Activated CD4-positive, alpha-beta T cell treated with anti-CD3 and anti-CD28 coated beads, Interleukin-2, amount 10 ng/mL, durations not matched to agents 24 days and 14 days (primary cell): ENCODE measurements around the gene SMARCC2. TPM values are rescaled to one million over a fixed set of nuclear protein-coding genes. Genes with fewer than 3 reads are reported as not detected.

Source experiments
- DNase-seq: peaks from one replicate; pipeline ENCODE4 v3.0.0; 2022
- H3K27ac Mint-ChIP-seq: one replicate; pipeline ENCODE4 v1.8.0; 2022; ENCODE audit warnings: mild to moderate bottlenecking, mixed read lengths
- H3K27me3 Mint-ChIP-seq: one replicate; pipeline ENCODE4 v1.8.0; 2022; ENCODE audit warnings: mixed read lengths
- H3K36me3 Mint-ChIP-seq: one replicate; pipeline ENCODE4 v1.8.0; 2022; ENCODE audit warnings: low read depth, mild to moderate bottlenecking, mixed read lengths
- H3K4me1 Mint-ChIP-seq: one replicate; pipeline ENCODE4 v1.8.0; 2021; ENCODE audit warnings: mixed read lengths
- H3K4me3 Mint-ChIP-seq: one replicate; pipeline ENCODE4 v1.8.0; 2022; ENCODE audit warnings: mild to moderate bottlenecking, moderate library complexity, mixed read lengths
- H3K9me3 Mint-ChIP-seq: one replicate; pipeline ENCODE4 v1.8.0; 2021; ENCODE audit warnings: mixed read lengths
- intact Hi-C: fragments of 100-400 bp; cut with micrococcal nuclease; formaldehyde crosslinking; loops from one replicate; pipeline ENCODE4 v1.15.1; 2023
- total RNA-seq: library from RNA; stranded (reverse); gene quantifications from 2 replicates; pipeline ENCODE4 v1.2.3, GENCODE V29; 2022

The SMARCC2 gene
- total RNA-seq, 1 donor from 2014 or later, result 130 TPM

DNA sequence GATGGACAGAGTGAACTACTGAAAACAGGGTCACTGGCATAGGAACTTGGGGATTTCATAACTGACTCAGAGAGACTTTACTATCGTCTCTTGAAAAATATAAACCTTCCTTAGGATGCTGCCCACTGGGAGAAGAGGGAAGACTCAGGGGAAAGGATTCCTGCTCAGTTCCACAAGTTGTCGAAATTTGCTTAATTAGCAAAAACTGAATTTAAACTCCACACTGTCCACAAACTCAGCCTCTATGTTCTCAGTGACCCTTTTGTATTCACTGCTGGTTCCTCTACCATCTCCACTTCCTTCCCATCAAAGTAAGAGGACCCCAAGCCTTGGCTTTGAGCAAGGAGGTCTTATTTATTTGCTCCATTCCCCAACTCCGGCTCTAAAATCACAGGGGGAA, 44.1 kb downstream of the SMARCC2 start:
- Mint-ChIP-seq H3K27me3 (no peaks in the 10 kb centered on the region), H3K36me3 (peaks cover 49% of the 10 kb centered on the region), H3K27ac (no peak overlapping the region), H3K4me3 (no peak overlapping the region), H3K9me3 (no peaks in the 10 kb centered on the region), H3K4me1 (peaks cover 25% of the 10 kb centered on the region)
- intact Hi-C loops, result no loop called here
- DNase-seq, result no peak

DNA sequence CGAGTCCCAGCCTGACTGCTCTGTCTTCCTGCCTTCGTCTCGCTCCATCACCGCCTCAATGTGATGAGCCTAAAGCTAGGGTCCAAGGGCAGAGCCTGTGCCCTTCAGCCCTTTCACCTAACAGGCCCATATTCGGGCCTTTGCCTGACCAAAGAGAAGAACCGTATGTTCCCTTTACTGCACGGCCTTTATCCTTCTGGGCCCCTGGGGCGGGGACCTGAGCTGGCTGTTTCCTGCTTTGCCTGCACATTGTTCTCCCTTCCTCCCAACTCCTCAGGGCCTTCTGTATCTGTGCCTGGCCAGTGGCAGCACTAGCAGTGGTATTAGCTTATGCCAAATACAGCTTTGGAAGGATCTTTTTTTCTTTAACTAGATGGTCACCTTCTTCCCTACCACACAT, 45.4 kb downstream of the SMARCC2 start:
- H3K9me3 Mint-ChIP-seq, result no peaks in the 10 kb centered on the region
- H3K36me3 Mint-ChIP-seq, result peaks cover 57% of the 10 kb centered on the region
- no peaks in the 10 kb centered on the region for H3K27me3 Mint-ChIP-seq
- intact Hi-C loops, result no loop called here
- H3K27ac Mint-ChIP-seq, result peak overlapping the region; percentile 80
- no peak for DNase-seq
- H3K4me3 Mint-ChIP-seq, result no peak overlapping the region
- H3K4me1 Mint-ChIP-seq, result peaks cover 23% of the 10 kb centered on the region

DNA sequence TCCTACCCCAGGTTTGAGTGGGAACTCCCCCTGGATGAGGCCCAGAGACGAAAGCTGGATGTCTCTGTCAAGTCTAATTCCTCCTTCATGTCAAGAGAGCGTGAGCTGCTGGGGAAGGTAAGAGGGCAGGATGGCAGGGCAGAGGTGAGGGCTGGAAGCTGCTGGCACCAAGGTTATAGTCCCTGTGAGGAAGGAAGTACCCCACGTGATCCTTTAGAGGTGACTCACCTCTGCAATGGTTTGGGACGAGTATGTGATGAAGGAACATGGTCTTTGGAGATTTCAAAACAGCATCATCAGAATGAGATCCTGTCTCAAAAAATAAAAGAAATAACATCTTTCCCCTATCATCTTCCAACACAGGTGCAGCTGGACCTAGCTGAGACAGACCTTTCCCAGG, 46.1 kb downstream of the SMARCC2 start:
- no peak for DNase-seq
- peaks cover 64% of the 10 kb centered on the region for H3K36me3 Mint-ChIP-seq
- H3K27me3 Mint-ChIP-seq, result no peaks in the 10 kb centered on the region
- no peaks in the 10 kb centered on the region for H3K9me3 Mint-ChIP-seq
- peaks cover 30% of the 10 kb centered on the region for H3K4me1 Mint-ChIP-seq
- intact Hi-C loops, result no loop called here
- H3K27ac Mint-ChIP-seq, result peak overlapping the region; percentile 80
- no peak overlapping the region for H3K4me3 Mint-ChIP-seq

GRCh38 chr12:56141946-56142784, 47.1 kb downstream of the SMARCC2 start:
- H3K27me3 Mint-ChIP-seq, result no peaks in the 10 kb centered on the region
- H3K9me3 Mint-ChIP-seq, result no peaks in the 10 kb centered on the region
- intact Hi-C loops, result no loop called here
- DNase-seq, result no peak
- H3K4me3 Mint-ChIP-seq, result no peak overlapping the region
- peaks cover 74% of the 10 kb centered on the region for H3K36me3 Mint-ChIP-seq
- peaks cover 37% of the 10 kb centered on the region for H3K4me1 Mint-ChIP-seq
- H3K27ac Mint-ChIP-seq, result no peak overlapping the region

- DNase-seq, result no peak
- Mint-ChIP-seq H3K9me3 (no peaks in the 10 kb centered on the region), H3K4me3 (peak overlapping the region; percentile 30), H3K27me3 (no peaks in the 10 kb centered on the region), H3K36me3 (peaks cover 81% of the 10 kb centered on the region), H3K27ac (peak overlapping the region; percentile 80), H3K4me1 (peaks cover 50% of the 10 kb centered on the region)
- intact Hi-C loops, result loop anchor here (1.0 kb wide), 1 partner anchor 9 kb away; no protein-coding TSS in a partner anchor
These were observed 51.3 kb downstream of the SMARCC2 start for GRCh38 chr12:56137853-56138571.

DNA sequence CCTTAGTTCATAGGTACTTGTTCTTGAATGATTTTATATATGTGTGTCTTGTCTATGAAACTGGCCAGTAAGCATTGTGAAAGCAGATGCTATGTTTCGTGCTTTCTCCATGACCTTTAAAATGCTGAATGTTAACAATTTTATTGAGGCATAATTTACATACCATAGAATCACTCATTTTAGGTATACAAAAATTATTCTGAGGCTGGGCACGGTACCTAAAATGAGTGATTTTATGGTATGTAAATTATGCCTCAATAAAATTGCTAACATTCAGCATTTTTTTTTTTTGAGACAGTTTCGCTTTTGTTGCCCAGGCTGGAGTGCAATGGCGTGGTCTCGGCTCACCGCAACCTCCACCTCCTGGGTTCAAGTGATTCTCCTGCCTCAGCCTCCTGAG, 54.4 kb downstream of the SMARCC2 start:
- intact Hi-C loops, result no loop called here
- Mint-ChIP-seq H3K36me3 (peaks cover 85% of the 10 kb centered on the region), H3K27ac (no peak overlapping the region), H3K9me3 (no peaks in the 10 kb centered on the region), H3K4me3 (no peak overlapping the region), H3K27me3 (no peaks in the 10 kb centered on the region), H3K4me1 (peaks cover 55% of the 10 kb centered on the region)
- no peak for DNase-seq

DNA sequence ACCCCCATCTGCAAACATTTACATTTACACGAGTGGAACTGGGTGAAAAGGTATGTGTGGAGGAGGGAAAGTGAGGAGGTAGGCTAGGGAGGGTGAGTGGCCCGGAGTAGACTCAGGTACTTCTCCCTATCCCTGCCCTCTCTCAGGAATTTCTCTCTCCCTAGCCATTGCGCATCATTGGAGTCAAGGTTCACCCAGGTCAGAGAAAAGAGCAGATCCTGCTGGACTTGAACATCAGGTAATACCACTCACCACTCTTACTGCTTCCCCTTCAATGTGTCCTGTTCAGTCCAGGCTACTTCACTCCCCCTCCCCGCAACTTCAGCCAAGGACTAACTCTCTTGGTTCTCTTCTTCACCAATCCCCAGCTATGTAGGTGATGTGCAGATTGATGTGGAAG, 58.4 kb downstream of the SMARCC2 start:
- H3K9me3 Mint-ChIP-seq, result no peaks in the 10 kb centered on the region
- intact Hi-C loops, result no loop called here
- peak overlapping the region; percentile 46 for H3K27ac Mint-ChIP-seq
- peaks cover 57% of the 10 kb centered on the region for H3K36me3 Mint-ChIP-seq
- peak overlapping the region; percentile 98 for H3K4me3 Mint-ChIP-seq
- no peak for DNase-seq
- H3K4me1 Mint-ChIP-seq, result peaks cover 59% of the 10 kb centered on the region
- H3K27me3 Mint-ChIP-seq, result no peaks in the 10 kb centered on the region

DNA sequence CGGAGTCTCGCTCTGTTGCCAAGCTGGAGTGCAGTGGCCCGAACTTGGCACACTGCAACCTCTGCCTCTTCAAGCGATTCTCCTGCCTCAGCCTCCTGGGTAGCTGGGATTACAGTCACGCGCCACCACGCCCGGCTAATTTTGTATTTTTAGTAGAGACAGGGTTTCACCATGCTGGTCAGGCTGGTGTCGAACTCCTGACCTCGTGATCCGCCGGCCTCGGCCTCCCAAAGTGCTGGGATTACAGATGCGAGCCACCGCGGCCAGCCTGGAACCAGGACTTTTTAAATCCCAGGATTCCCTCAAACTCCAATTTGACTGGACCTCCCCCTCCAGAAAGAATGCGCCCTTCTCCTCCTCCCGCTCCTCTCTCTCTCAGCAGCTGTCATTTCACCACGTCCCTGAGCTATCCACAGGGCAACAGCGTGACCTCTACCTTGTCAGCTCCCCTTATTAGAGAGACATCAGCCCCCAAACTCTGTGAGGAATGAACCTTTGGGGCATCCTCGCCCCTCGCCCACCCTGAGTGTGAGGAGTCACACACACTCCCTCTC, 59.3 kb downstream of the SMARCC2 start:
- H3K36me3 Mint-ChIP-seq, result peaks cover 56% of the 10 kb centered on the region
- no peak for DNase-seq
- intact Hi-C loops, result loop anchor here (1.0 to 10.0 kb wide), 4 partner anchors 7 to 1625 kb away; partner anchors contain the start of genes CDK4, MARCHF9, SPRYD4 and TIMELESS
- no peaks in the 10 kb centered on the region for H3K9me3 Mint-ChIP-seq
- H3K27ac Mint-ChIP-seq, result peak overlapping the region; percentile 94
- peaks cover 62% of the 10 kb centered on the region for H3K4me1 Mint-ChIP-seq
- no peaks in the 10 kb centered on the region for H3K27me3 Mint-ChIP-seq
- peak overlapping the region; percentile 98 for H3K4me3 Mint-ChIP-seq

- peak overlapping the region; percentile 98 for H3K4me3 Mint-ChIP-seq
- H3K36me3 Mint-ChIP-seq, result peaks cover 52% of the 10 kb centered on the region
- intact Hi-C loops, result loop anchor here (1.0 to 10.0 kb wide), 4 partner anchors 8 to 1625 kb away; partner anchors contain the start of genes CDK4, MARCHF9, SPRYD4 and TIMELESS
- peak; percentile 94 for DNase-seq
- no peaks in the 10 kb centered on the region for H3K27me3 Mint-ChIP-seq
- H3K27ac Mint-ChIP-seq, result peak overlapping the region; percentile 94
- H3K9me3 Mint-ChIP-seq, result no peaks in the 10 kb centered on the region
- peaks cover 65% of the 10 kb centered on the region for H3K4me1 Mint-ChIP-seq
These were observed 59.9 kb downstream of the SMARCC2 start for GRCh38 chr12:56129206-56129941.

GRCh38 chr12:56128670-56129205, 60.5 kb downstream of the SMARCC2 start:
- H3K27me3 Mint-ChIP-seq, result no peaks in the 10 kb centered on the region
- peak overlapping the region; percentile 98 for H3K4me3 Mint-ChIP-seq
- DNase-seq, result no peak
- H3K27ac Mint-ChIP-seq, result peak overlapping the region; percentile 94
- H3K9me3 Mint-ChIP-seq, result no peaks in the 10 kb centered on the region
- peaks cover 45% of the 10 kb centered on the region for H3K36me3 Mint-ChIP-seq
- intact Hi-C loops, result loop anchor here (1.0 to 10.0 kb wide), 4 partner anchors 9 to 1626 kb away; partner anchors contain the start of genes CDK4, MARCHF9, SPRYD4 and TIMELESS
- peaks cover 68% of the 10 kb centered on the region for H3K4me1 Mint-ChIP-seq

DNA sequence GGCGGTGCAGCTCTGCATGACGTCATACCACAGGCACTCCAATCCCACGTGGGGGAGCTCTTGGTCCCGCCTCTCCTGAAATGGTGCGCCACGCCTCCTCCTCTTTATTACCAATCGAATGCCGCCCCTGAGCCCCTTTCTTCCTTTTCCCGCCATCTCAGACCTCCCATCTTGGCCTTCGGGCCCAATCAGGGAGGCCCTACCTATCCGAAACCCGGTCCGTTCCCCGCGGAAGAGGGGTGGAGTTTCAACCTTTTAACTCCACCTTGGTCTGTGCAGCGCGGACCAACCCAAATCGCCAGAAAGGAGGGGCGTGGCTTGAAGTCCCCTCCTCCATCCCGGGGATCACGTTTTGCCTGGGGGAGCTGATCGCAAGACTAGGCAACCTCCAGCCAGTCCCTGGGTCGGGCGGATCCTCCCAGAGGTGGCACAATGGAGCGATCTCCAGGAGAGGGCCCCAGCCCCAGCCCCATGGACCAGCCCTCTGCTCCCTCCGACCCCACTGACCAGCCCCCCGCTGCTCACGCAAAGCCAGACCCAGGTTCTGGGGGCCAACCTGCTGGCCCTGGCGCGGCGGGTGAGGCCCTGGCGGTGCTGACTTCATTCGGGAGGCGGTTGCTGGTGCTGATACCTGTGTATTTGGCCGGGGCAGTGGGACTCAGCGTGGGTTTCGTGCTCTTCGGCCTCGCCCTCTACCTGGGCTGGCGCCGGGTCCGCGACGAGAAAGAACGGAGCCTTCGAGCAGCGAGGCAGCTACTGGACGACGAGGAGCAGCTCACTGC, 61.2 kb downstream of the SMARCC2 start, which contains the start of gene ESYT1:
TSS of gene ESYT1 (plus strand) at position 380 of the 782 bp plus-strand sequence. CDS start at position 433, 53 bp downstream.
- Mint-ChIP-seq H3K27me3 (no peaks in the 10 kb centered on the region), H3K9me3 (no peaks in the 10 kb centered on the region), H3K27ac (peak within 1 kb of the TSS; percentile 94), H3K4me3 (peak within 1 kb of the TSS; percentile 98), H3K4me1 (peaks cover 65% of the 10 kb centered on the region), H3K36me3 (peaks cover 39% of the 10 kb centered on the region)
- DNase-seq, result peak; percentile 99
- intact Hi-C loops, result loop anchor here (2.0 to 10.0 kb wide), 4 partner anchors 129 to 1627 kb away; partner anchors contain the start of genes CDK4, MARCHF9, SPRYD4 and TIMELESS

- no peaks in the 10 kb centered on the region for H3K27me3 Mint-ChIP-seq
- H3K36me3 Mint-ChIP-seq, result peaks cover 36% of the 10 kb centered on the region
- peaks cover 64% of the 10 kb centered on the region for H3K4me1 Mint-ChIP-seq
- intact Hi-C loops, result loop anchor here (2.0 to 10.0 kb wide), 3 partner anchors 129 to 1627 kb away; partner anchors contain the start of genes CDK4, MARCHF9 and TIMELESS
- no peaks in the 10 kb centered on the region for H3K9me3 Mint-ChIP-seq
- no peak for DNase-seq
- H3K27ac Mint-ChIP-seq, result peak overlapping the region; percentile 94
- H3K4me3 Mint-ChIP-seq, result peak overlapping the region; percentile 98
These were observed 61.8 kb downstream of the SMARCC2 start for GRCh38 chr12:56127485-56127887.
